Natural killer cell (primary cell): ENCODE results near the gene ZDHHC5. TPM values are rescaled to one million over a fixed set of nuclear protein-coding genes. Genes with fewer than 3 reads are reported as not detected.
"Not testable (repeated sequence)": the region's sequence is repeated elsewhere in the genome, so short reads cannot be mapped to it uniquely, and the experiment has no call there.

Source experiments
- ATAC-seq, 3 donors: fragments of 150-1000 bp in 2 of 3; fragments of 200-7000 bp in 1 of 3; cut with Tn5 transposase; 1 replicate in 1 of 3; 2 replicates in 2 of 3; pipeline ENCODE4 v1.10.0; 2021; ENCODE audit warnings: mild to moderate bottlenecking in 2 of 3, moderate library complexity in 2 of 3
- DNase-seq, 2 donors: peaks; one replicate each; pipeline versions ENCODE4 v3.0.0 to v3.0.0-alpha.2; 2013 to 2021; ENCODE audit warnings: mixed read lengths in 1 of 2
- H3K27ac ChIP-seq: one replicate; pipeline ENCODE4 v1.5.1; 2013; ENCODE audit warnings: mild to moderate bottlenecking, low read length
- H3K27me3 ChIP-seq: one replicate; pipeline ENCODE4 v1.6.1; 2013; ENCODE audit warnings: low read length; ENCODE audit not compliant: control insufficient read depth, insufficient read depth
- H3K36me3 ChIP-seq: one replicate; pipeline ENCODE4 v1.6.1; 2013; ENCODE audit warnings: low read length; ENCODE audit not compliant: control insufficient read depth, insufficient read depth
- H3K4me1 ChIP-seq: one replicate; pipeline ENCODE4 v1.6.1; 2013; ENCODE audit warnings: low read length; ENCODE audit not compliant: control insufficient read depth, insufficient read depth
- H3K4me3 ChIP-seq: one replicate; pipeline ENCODE4 v1.5.1; 2013; ENCODE audit warnings: low read length
- H3K9me3 ChIP-seq: one replicate; pipeline ENCODE4 v1.6.1; 2013; ENCODE audit warnings: low read length; ENCODE audit not compliant: control insufficient read depth, insufficient read depth
- H3K27ac Mint-ChIP-seq, 2 donors: one replicate each; pipeline ENCODE4 v1.8.0; 2022; ENCODE audit warnings: mild to moderate bottlenecking in 2 of 2, mixed read lengths in 2 of 2, moderate library complexity in 1 of 2
- H3K27me3 Mint-ChIP-seq, 2 donors: one replicate each; pipeline ENCODE4 v1.8.0; 2022; ENCODE audit warnings: low read depth in 2 of 2, mixed read lengths in 2 of 2
- H3K36me3 Mint-ChIP-seq: one replicate; pipeline ENCODE4 v1.8.0; 2022; ENCODE audit warnings: mixed read lengths
- H3K4me1 Mint-ChIP-seq, 2 donors: one replicate each; pipeline ENCODE4 v1.8.0; 2022; ENCODE audit warnings: mixed read lengths in 2 of 2
- H3K4me3 Mint-ChIP-seq: one replicate; pipeline ENCODE4 v1.8.0; 2022; ENCODE audit warnings: mild to moderate bottlenecking, moderate library complexity, mixed read lengths
- H3K9me3 Mint-ChIP-seq, 2 donors: one replicate each; pipeline ENCODE4 v1.8.0; 2022; ENCODE audit warnings: mixed read lengths in 2 of 2
- WGBS: methylation state at CpG from one replicate; pipeline ENCODE4 v1.1.7; 2013; ENCODE audit warnings: missing lambda C conversion rate; ENCODE audit not compliant: insufficient coverage; 5-methylcytosine and 5-hydroxymethylcytosine counted together
- intact Hi-C: fragments of 100-400 bp; cut with micrococcal nuclease; formaldehyde crosslinking; loops from one replicate; pipeline ENCODE4 v1.14.2; 2022
- total RNA-seq, 4 donors: library from RNA; stranded (reverse); fragments of 120-200 nt in 1 of 4; gene quantifications; one replicate each; pipeline versions ENCODE4 v1.2.3 to v1.2.4, GENCODE V29; 2013 to 2022
- TF ChIP-seq, protein P1 (sequence below): fragments of 200-600 bp; IDR thresholded peaks from one replicate; pipeline ENCODE4 v1.8.0; 2022; ENCODE audit warnings: antibody characterized with exemption

Gene ZDHHC5
- total RNA-seq, 3 donors from 2014 or later (not counting 1 experiment from before 2014, with no cell fraction given), result 46.1 to 64.0 (median 55.5) TPM

DNA sequence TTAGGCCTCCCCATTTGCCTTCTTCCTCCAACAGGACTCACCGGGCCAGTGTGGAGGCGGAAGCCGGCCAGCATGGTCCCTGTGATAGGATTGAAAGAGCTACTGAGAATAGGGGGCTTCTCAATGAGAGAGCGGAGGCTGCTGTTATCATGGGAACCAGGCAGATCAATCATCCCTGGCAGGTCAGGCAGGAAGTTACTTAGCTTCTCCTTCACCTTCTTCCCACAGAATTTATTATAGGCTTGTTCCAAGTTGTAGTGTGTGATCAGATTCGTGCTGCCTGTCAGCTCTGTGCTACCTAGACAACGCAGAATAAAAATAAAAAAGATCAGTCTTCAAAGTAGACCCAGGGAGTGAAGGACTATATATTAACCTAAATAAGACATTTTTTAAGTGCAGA is 37.0 kb downstream of the ZDHHC5 start:
- intact Hi-C loops, result no loop called here
- Histone ChIP-seq H3K27ac (no peak overlapping the region), H3K4me1 (no peaks in the 10 kb centered on the region), H3K36me3 (peaks cover 31% of the 10 kb centered on the region), H3K9me3 (no peaks in the 10 kb centered on the region), H3K4me3 (no peak overlapping the region), H3K27me3 (no peaks in the 10 kb centered on the region)
- Mint-ChIP-seq H3K9me3 (no peaks in the 10 kb centered on the region), H3K27ac (peak overlapping the region in 1 of 2 donors; percentile 6), H3K4me3 (no peak overlapping the region), H3K4me1 (peaks cover 0 to 6% of the 10 kb centered on the region in 2 donors), H3K36me3 (no peaks in the 10 kb centered on the region), H3K27me3 (no peaks in the 10 kb centered on the region)
- ATAC-seq (no peak), DNase-seq (no peak)
- WGBS, result 100% methylated on average over 2 of the region's 6 CpGs
- TF ChIP-seq, protein P1, sequence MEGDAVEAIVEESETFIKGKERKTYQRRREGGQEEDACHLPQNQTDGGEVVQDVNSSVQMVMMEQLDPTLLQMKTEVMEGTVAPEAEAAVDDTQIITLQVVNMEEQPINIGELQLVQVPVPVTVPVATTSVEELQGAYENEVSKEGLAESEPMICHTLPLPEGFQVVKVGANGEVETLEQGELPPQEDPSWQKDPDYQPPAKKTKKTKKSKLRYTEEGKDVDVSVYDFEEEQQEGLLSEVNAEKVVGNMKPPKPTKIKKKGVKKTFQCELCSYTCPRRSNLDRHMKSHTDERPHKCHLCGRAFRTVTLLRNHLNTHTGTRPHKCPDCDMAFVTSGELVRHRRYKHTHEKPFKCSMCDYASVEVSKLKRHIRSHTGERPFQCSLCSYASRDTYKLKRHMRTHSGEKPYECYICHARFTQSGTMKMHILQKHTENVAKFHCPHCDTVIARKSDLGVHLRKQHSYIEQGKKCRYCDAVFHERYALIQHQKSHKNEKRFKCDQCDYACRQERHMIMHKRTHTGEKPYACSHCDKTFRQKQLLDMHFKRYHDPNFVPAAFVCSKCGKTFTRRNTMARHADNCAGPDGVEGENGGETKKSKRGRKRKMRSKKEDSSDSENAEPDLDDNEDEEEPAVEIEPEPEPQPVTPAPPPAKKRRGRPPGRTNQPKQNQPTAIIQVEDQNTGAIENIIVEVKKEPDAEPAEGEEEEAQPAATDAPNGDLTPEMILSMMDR, result no peak

DNA sequence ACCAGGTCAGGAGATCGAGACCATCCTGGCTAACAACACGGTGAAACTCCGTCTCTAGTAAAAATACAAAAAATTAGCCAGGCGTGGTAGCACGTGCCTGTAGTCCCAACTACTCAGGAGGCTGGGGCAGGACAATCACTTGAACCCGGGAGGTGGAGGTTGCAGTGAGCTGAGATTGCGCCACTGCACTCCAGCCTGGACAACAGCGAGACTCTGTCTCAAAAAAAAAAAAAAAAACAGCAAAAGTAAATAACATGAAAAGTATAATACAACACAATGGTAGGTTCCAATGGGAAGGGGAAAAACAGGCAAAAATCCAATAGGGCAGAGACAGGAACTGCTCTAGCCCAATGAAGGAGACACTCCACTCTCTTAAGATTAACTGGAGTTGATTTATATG is 37.5 kb downstream of the ZDHHC5 start:
- DNase-seq, H3K27me3 Mint-ChIP-seq, H3K27me3 ChIP-seq, H3K27ac ChIP-seq, H3K4me1 Mint-ChIP-seq, H3K27ac Mint-ChIP-seq, H3K4me1 ChIP-seq, H3K4me3 Mint-ChIP-seq, ATAC-seq, H3K9me3 Mint-ChIP-seq, H3K36me3 Mint-ChIP-seq, H3K4me3 ChIP-seq, H3K9me3 ChIP-seq, intact Hi-C loops: not testable (repeated sequence)
- peaks cover 29% of the 10 kb centered on the region for H3K36me3 ChIP-seq
- 97% methylated on average over 6 of the region's 8 CpGs for WGBS

GRCh38 chr11:57709802-57710367 is 42.0 kb downstream of the ZDHHC5 start:
- H3K36me3 ChIP-seq, result peaks cover 3% of the 10 kb centered on the region
- peaks cover 36 to 41% of the 10 kb centered on the region in 2 donors for H3K4me1 Mint-ChIP-seq
- no peaks in the 10 kb centered on the region for H3K9me3 Mint-ChIP-seq
- ATAC-seq (no peak), DNase-seq (no peak)
- 95% methylated on average over 5 of the region's 5 CpGs for WGBS
- TF ChIP-seq, protein P1, result no peak
- peak overlapping the region in 1 of 2 donors; percentile 2 for H3K27ac Mint-ChIP-seq
- H3K27ac ChIP-seq, result no peak overlapping the region
- intact Hi-C loops, result loop anchor here (2.0 kb wide), 1 partner anchor 91 kb away; no protein-coding TSS in a partner anchor
- no peak overlapping the region for H3K4me3 ChIP-seq
- no peaks in the 10 kb centered on the region for H3K27me3 Mint-ChIP-seq
- no peaks in the 10 kb centered on the region for H3K36me3 Mint-ChIP-seq
- H3K4me1 ChIP-seq, result peaks cover 19% of the 10 kb centered on the region
- no peaks in the 10 kb centered on the region for H3K27me3 ChIP-seq
- no peaks in the 10 kb centered on the region for H3K9me3 ChIP-seq
- no peak overlapping the region for H3K4me3 Mint-ChIP-seq

- 13% methylated on average over 51 of the region's 51 CpGs for WGBS
- TF ChIP-seq, protein P1, result no peak
- Histone ChIP-seq H3K27ac (peak within 1 kb of the TSS; percentile 73), H3K36me3 (no peaks in the 10 kb centered on the region), H3K4me1 (peaks cover 19% of the 10 kb centered on the region), H3K27me3 (no peaks in the 10 kb centered on the region), H3K4me3 (peak within 1 kb of the TSS; percentile 72), H3K9me3 (no peaks in the 10 kb centered on the region)
- peak within 1 kb of the TSS; percentile 96 for H3K4me3 Mint-ChIP-seq
- no peaks in the 10 kb centered on the region for H3K27me3 Mint-ChIP-seq
- peak; percentile 32 to 53 (median 43) for ATAC-seq
- peaks cover 36 to 41% of the 10 kb centered on the region in 2 donors for H3K4me1 Mint-ChIP-seq
- intact Hi-C loops, result loop anchor here (1.0 to 2.0 kb wide), 7 partner anchors 30 to 867 kb away; partner anchors contain the start of genes CLP1, SELENOH, TIMM10 and ZFP91
- H3K27ac Mint-ChIP-seq, result peak within 1 kb of the TSS; percentile 93 to 94
- no peaks in the 10 kb centered on the region for H3K36me3 Mint-ChIP-seq
- H3K9me3 Mint-ChIP-seq, result no peaks in the 10 kb centered on the region
- DNase-seq, result peak; percentile 70 to 89
These were observed 43.7 kb downstream of the ZDHHC5 start, which contains the start of gene MED19 for GRCh38 chr11:57711414-57712255. TSS of gene MED19 (minus strand) at chr11:57712215. CDS start at chr11:57712179, 36 bp downstream.
